ENCODE data around the gene KCNQ5.

DNA sequence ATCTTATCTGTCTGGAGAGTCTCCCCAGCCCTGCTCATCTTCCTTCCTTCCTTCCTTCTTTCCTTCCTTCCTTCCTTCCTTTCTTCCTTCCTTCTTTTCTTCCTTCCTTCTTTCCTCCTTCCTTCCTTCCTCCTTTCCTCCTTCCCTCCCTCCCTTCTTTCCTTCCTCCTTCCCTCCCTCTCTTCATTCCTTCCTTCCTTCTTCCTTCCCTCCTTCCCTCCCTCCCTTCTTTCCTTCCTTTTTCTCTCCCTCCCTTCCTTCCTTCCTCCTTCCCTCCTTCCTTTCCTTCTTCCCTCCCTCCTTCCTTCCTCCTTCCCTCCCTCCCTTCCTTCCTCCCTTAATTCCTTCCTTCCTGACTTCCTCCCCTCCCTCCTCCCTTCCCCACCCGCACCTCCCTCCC lies 319.4 kb downstream of the KCNQ5 start:
- TF ChIP-seq NFYB (CRISPR knock-in tag; conservative IDR thresholded peaks at IDR 0.05; ENCODE audit: low read depth) (no peak), ATF1 (CRISPR knock-in tag; IDR thresholded peaks at IDR 0.05) (no peak)
- TF ChIP-seq, protein P1, sequence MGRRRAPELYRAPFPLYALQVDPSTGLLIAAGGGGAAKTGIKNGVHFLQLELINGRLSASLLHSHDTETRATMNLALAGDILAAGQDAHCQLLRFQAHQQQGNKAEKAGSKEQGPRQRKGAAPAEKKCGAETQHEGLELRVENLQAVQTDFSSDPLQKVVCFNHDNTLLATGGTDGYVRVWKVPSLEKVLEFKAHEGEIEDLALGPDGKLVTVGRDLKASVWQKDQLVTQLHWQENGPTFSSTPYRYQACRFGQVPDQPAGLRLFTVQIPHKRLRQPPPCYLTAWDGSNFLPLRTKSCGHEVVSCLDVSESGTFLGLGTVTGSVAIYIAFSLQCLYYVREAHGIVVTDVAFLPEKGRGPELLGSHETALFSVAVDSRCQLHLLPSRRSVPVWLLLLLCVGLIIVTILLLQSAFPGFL (CRISPR knock-in tag; IDR thresholded peaks at IDR 0.05; ENCODE audit: borderline replicate concordance): no peak
- TF ChIP-seq, protein P2, sequence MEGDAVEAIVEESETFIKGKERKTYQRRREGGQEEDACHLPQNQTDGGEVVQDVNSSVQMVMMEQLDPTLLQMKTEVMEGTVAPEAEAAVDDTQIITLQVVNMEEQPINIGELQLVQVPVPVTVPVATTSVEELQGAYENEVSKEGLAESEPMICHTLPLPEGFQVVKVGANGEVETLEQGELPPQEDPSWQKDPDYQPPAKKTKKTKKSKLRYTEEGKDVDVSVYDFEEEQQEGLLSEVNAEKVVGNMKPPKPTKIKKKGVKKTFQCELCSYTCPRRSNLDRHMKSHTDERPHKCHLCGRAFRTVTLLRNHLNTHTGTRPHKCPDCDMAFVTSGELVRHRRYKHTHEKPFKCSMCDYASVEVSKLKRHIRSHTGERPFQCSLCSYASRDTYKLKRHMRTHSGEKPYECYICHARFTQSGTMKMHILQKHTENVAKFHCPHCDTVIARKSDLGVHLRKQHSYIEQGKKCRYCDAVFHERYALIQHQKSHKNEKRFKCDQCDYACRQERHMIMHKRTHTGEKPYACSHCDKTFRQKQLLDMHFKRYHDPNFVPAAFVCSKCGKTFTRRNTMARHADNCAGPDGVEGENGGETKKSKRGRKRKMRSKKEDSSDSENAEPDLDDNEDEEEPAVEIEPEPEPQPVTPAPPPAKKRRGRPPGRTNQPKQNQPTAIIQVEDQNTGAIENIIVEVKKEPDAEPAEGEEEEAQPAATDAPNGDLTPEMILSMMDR (IDR thresholded peaks at IDR 0.05): no peak

Measured in WTC11 (cell line).